ENCODE measurements around the gene PPP2R2C.

The PPP2R2C gene

GRCh38 chr4:6354626-6355025, 117.8 kb downstream of the PPP2R2C start:
- DNase-seq (ENCODE audit: extremely low read depth, low read depth) = no peak
- no peak for TF ChIP-seq CTCF (IDR thresholded peaks at IDR 0.05; ENCODE audit: low read depth, low read length)

DNA sequence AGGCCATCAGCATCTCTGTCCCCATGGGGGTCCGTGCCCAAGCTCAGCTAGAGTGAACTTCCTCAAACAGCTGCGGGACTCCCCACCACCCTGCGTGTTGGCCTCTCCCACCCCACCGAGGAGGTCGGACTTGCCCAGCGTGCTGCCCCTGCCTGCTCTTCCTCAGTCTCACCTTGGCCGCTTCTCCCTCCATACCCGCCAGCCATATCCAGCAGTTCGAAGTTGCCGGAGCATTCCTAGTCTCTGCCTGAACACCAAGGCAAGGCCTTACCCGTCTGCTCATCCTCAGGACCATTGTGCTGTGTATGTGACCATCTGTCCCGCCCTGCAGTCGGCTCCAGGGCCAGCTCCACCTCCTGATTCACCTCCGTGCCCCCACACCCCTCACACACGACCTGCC, 118.3 kb downstream of the PPP2R2C start:
- no peak for DNase-seq (ENCODE audit: extremely low read depth, low read depth)
- no peak for TF ChIP-seq CTCF (IDR thresholded peaks at IDR 0.05; ENCODE audit: low read depth, low read length)

DNA sequence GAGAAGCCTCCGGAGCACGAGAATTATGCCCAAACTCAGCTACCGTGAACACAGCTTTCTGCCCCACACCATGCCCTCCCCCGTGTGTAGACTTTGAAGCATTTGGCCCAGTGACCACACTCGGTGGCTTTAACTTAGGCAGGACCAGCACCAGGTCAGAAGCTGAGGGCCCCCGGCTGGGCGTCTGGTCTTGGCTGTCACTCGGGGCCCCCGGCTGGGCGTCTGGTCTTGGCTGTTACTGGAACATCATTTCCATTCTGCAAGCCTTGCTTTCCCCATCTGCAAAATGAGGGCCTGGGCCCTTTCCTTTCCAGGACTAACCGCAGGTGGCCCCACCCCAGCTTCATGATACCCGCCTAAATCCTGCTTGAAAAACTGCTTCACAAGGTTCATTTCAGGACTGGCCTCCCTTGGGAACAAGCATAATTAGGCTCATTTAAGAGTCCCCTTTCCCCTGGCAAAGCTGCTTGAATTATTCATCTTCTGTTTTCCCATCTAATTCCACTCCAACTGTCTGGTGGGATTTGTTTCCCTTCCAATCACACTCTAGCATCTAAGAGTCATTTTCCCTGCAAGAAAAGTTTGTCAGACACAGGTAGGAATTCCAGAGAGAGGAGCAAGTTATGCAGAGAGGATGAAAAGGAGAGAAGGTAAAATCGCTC, 120.3 kb downstream of the PPP2R2C start:
- no peak for DNase-seq (ENCODE audit: extremely low read depth, low read depth)
- TF ChIP-seq CTCF (IDR thresholded peaks at IDR 0.05; ENCODE audit: low read depth, low read length) = no peak

- no peak for TF ChIP-seq CTCF (IDR thresholded peaks at IDR 0.05; ENCODE audit: low read depth, low read length)
Measured at GRCh38 chr4:6351246-6352000, 121.0 kb downstream of the PPP2R2C start.

DNA sequence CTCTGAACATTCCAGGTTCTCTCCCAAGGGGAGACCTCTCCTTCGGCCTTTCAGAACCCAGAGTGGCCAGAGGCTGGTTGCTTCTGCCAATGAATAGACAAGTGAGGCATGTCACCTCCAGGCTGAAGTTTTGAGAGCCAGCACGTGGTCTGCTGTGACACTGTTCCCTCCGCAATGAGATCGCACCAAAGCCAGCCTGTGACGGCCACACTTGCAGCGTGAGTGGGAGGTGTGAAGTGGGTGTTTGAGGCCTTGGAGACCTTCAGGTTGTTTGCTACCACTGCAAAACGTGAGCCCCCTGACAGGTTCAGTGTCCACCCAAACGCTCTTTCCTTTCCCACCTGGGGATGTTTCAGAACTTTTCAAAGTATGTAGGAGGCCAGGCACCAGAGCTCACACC, 121.8 kb downstream of the PPP2R2C start:
- no peak for TF ChIP-seq CTCF (IDR thresholded peaks at IDR 0.05; ENCODE audit: low read depth, low read length)
- no peak for DNase-seq (ENCODE audit: extremely low read depth, low read depth)

More at GRCh38 chr4:6351246-6352000, 121.0 kb downstream of the PPP2R2C start:
- no peak for DNase-seq (ENCODE audit: extremely low read depth, low read depth)

DNA sequence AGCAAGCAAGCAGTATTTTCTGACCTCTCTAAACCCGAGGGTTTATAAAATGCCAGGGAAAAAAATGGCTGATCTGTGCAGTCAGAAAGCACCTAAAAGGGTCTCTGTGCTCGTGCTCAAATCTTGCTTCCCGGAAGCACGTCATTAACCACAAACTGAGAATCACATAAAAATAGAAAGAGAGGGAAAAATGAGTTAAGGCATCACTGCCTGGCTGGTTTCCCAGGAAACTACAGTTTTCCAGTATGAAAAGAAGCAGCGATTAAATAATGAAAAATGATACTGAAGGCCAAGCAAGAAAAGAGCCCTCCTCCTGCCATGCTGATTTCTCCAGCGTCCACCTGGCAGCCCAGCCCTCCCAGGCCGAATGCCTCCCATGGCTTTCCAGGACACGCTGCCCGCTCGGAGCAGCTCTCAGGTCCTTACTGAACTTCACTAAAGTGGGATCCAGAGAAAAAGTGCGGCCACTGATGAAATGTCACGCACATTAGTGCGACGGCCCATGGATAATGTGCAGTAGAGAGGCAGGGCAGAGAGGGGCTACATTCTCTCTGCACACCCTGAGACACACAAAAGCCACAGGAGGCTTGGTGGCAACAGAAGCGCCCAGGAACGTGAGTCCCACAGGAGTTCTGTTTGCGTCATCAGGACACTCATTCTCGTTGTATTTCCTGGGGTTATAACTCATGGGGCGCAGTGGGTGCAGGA, 122.4 kb downstream of the PPP2R2C start:
- TF ChIP-seq CTCF (IDR thresholded peaks at IDR 0.05; ENCODE audit: low read depth, low read length) = no peak
- no peak for DNase-seq (ENCODE audit: extremely low read depth, low read depth)

DNA sequence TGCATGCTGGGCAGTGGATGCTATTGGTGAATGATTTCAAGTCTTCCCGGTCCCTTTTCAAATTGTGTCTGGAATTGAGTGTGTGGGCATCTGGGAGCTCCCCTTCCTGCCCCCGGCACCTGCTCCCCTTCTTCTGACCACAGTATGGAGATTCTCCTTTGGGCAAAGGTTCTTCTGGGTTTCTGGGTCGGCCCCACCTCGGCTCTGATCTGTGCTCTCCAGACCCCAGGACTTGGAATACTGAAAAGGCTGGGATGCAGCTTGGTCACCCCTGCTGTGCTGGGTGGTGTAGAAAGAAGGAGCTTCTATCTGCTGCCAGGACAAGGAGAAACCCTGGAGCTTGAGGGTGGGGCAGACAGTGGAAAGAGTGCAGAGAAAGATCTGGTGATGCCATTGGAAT, 124.0 kb downstream of the PPP2R2C start:
- no peak for TF ChIP-seq CTCF (IDR thresholded peaks at IDR 0.05; ENCODE audit: low read depth, low read length)
- DNase-seq (ENCODE audit: extremely low read depth, low read depth) = no peak

Data from AG09319 (cell line).